HEK293T (cell line): ENCODE data around the gene DNAJC15.

Experiments
- CTCF ChIA-PET: fragments of 350-600 bp; formaldehyde crosslinking; extraction: SDS; loops from one replicate; lab custom pipeline; 2021; ENCODE audit warnings: antibody characterized with exemption, inconsistent platforms; lab: Yijun Ruan, JAX
- POLR2A ChIA-PET: fragments of 350-600 bp; formaldehyde crosslinking; extraction: SDS; loops from one replicate; lab custom pipeline; 2020; ENCODE audit warnings: antibody characterized with exemption, inconsistent platforms; lab: Yijun Ruan, JAX
- DNase-seq: peaks from one replicate; pipeline ENCODE4 v3.0.0; 2012; ENCODE audit warnings: mixed read lengths; ENCODE audit errors: extremely low spot score
- ARNT ChIP-seq: fragments of 450-650 bp; IDR thresholded peaks from 2 replicates; pipeline ENCODE4 v1.6.1; 2017; ENCODE audit warnings: mild to moderate bottlenecking
- BHLHE40 ChIP-seq: fragments of 450-650 bp; IDR thresholded peaks from 2 replicates; pipeline ENCODE4 v1.6.1; 2016; ENCODE audit warnings: mild to moderate bottlenecking, moderate library complexity, borderline replicate concordance
- CTBP1 ChIP-seq: fragments of 450-650 bp; IDR thresholded peaks from 2 replicates; pipeline ENCODE4 v1.6.1; 2016; ENCODE audit warnings: borderline replicate concordance
- ELF4 ChIP-seq: fragments of 450-650 bp; IDR thresholded peaks from 2 replicates; pipeline ENCODE4 v1.6.1; 2017; ENCODE audit warnings: antibody characterized with exemption
- FOXA1 ChIP-seq: fragments of 450-650 bp; IDR thresholded peaks from 2 replicates; pipeline ENCODE4 v1.6.1; 2016; ENCODE audit warnings: mild to moderate bottlenecking
- FOXK2 ChIP-seq: fragments of 450-650 bp; IDR thresholded peaks from 2 replicates; pipeline ENCODE4 v1.6.1; 2016; ENCODE audit warnings: mild to moderate bottlenecking
- FOXM1 ChIP-seq: fragments of 450-650 bp; IDR thresholded peaks from 2 replicates; pipeline ENCODE4 v1.6.1; 2017; ENCODE audit warnings: mild to moderate bottlenecking, borderline replicate concordance
- HDGF ChIP-seq: fragments of 450-650 bp; IDR thresholded peaks from 2 replicates; pipeline ENCODE4 v1.6.1; 2017; ENCODE audit warnings: antibody characterized with exemption, borderline replicate concordance
- L3MBTL2 ChIP-seq: fragments of 450-650 bp; conservative IDR thresholded peaks from 2 replicates; pipeline ENCODE4 v1.6.1; 2016; ENCODE audit warnings: mild to moderate bottlenecking
- LEF1 ChIP-seq: fragments of 450-650 bp; IDR thresholded peaks from 2 replicates; pipeline ENCODE4 v1.6.1; 2017; ENCODE audit warnings: mild to moderate bottlenecking, borderline replicate concordance
- NFRKB ChIP-seq: fragments of 450-650 bp; IDR thresholded peaks from 2 replicates; pipeline ENCODE4 v1.6.1; 2016; ENCODE audit warnings: mild to moderate bottlenecking, moderate library complexity
- SP1 ChIP-seq: fragments of 450-650 bp; IDR thresholded peaks from 2 replicates; pipeline ENCODE4 v1.6.1; 2017
- SUZ12 ChIP-seq: fragments of 450-650 bp; IDR thresholded peaks from 2 replicates; pipeline ENCODE4 v1.6.1; 2016; ENCODE audit warnings: mild to moderate bottlenecking
- TARDBP ChIP-seq: fragments of 450-650 bp; IDR thresholded peaks from 2 replicates; pipeline ENCODE4 v1.6.1; 2016
- ZNF384 ChIP-seq: fragments of 450-650 bp; IDR thresholded peaks from 2 replicates; pipeline ENCODE4 v1.6.1; 2016
- TF ChIP-seq, protein P1 (sequence below): fragments of 450-650 bp; IDR thresholded peaks from 2 replicates; pipeline ENCODE4 v1.6.1; 2016

DNAJC15 gene

DNA sequence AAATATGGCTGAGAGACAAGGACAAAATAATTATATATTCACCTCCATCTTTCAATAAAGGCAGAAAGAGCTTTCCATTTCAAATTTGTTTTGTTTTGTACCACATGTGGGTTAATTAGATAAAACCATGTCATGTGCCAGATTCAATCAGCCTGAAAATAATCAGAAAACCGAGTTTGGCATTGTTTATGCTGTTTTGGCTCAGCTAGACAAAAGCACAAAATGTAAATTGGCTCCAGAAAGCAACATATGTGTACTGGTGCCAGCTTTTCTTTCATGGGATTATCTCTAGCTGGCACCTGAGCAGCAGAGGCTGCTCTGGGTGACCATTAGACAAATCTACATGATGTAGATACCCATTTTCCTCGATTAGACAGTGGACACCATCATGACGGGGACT lies 9.2 kb upstream of the DNAJC15 start:
- ChIA-PET POLR2A (no interaction called here), CTCF (no interaction called here)
- DNase-seq = no peak
- TF ChIP-seq SUZ12 (no peak), HDGF (no peak), CTBP1 (no peak), FOXM1 (no peak), FOXK2 (no peak), FOXA1 (no peak), ARNT (no peak), LEF1 (no peak), L3MBTL2 (no peak), SP1 (no peak), NFRKB (no peak), TARDBP (no peak), ZNF384 (no peak)

DNA sequence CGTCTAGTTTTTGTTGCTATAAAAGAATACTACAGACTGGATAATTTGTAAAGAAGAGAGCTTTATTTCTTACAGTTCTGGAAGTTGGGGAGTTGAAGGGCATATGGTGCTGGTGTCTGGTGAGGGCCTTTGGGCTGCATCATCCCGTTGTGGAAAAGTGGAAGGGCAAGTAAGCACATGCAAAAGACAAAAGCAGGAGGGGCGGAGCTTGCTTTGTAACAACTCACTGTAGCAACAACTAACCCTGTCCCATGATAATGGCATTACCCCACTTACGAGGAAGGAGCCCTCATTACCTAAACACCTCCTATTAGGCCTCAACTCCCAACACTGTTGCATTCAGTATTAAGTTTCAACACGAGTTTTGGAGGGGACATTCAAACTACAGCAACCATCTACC lies 7.2 kb upstream of the DNAJC15 start:
- ChIA-PET CTCF (no interaction called here), POLR2A (no interaction called here)
- TF ChIP-seq FOXK2 (no peak), ARNT (no peak), FOXA1 (no peak), TARDBP (no peak), ZNF384 (no peak), HDGF (no peak), BHLHE40 (no peak), SUZ12 (no peak), CTBP1 (no peak), SP1 (no peak), NFRKB (no peak)
- TF ChIP-seq, protein P1, sequence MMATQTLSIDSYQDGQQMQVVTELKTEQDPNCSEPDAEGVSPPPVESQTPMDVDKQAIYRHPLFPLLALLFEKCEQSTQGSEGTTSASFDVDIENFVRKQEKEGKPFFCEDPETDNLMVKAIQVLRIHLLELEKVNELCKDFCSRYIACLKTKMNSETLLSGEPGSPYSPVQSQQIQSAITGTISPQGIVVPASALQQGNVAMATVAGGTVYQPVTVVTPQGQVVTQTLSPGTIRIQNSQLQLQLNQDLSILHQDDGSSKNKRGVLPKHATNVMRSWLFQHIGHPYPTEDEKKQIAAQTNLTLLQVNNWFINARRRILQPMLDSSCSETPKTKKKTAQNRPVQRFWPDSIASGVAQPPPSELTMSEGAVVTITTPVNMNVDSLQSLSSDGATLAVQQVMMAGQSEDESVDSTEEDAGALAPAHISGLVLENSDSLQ = no peak
- DNase-seq = no peak

DNA sequence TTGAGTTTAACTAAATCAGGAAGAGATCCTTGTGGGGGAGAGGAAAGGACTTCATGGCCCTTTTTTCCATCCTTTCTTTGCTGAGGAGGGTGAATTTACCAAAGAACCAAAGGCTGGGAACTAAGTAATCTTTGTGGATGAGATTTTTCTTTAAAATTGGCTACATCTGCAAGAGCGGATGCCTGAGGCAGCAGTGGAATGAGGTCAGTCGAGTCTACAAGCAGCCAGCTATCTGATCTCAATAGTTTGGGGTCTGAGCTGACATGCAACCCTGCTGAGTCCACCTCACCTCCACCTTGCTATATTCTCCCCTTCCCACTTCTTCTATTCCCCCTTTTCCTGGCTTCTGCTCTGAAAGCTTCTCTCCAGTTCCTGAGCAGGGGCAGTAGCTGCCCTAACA lies 3.6 kb upstream of the DNAJC15 start:
- DNase-seq = no peak
- TF ChIP-seq NFRKB (no peak), CTBP1 (no peak), L3MBTL2 (no peak), FOXM1 (no peak), FOXA1 (no peak), BHLHE40 (no peak), TARDBP (no peak), SUZ12 (no peak), ARNT (no peak), SP1 (no peak), FOXK2 (no peak), HDGF (no peak), ZNF384 (no peak), ELF4 (no peak), LEF1 (no peak)
- TF ChIP-seq, protein P1 = no peak
- ChIA-PET CTCF (no interaction called here), POLR2A (interaction anchor here (1.1 kb wide), 1 partner anchor 35 kb away, joined by 4 read pairs; no protein-coding TSS in a partner anchor)

DNA sequence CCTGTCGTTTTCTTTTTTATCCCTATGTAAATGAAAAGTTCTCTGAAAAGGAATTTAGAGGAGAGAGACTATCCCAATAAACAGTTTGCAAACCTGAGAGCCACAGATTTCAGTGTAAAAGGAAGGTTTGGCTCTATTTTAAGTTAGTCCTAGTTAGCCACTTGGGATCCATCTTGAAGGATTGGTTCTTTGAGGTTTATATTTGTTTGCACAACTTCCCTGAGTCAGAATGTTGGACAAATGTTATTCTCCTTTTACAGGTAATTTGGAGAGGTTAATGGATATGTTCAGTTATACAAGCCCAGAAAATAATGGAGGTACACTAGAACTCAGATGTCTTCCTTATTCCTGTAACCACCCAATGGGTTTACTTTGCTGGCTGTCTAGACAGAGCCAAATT lies 2.6 kb upstream of the DNAJC15 start:
- POLR2A ChIA-PET = no interaction called here
- TF ChIP-seq BHLHE40 = no peak
- TF ChIP-seq NFRKB = no peak
- TF ChIP-seq ZNF384 = no peak
- no peak for TF ChIP-seq FOXK2
- no peak for TF ChIP-seq ELF4
- TF ChIP-seq ARNT = no peak
- no peak for TF ChIP-seq TARDBP
- no peak for TF ChIP-seq SUZ12
- no peak for TF ChIP-seq LEF1
- TF ChIP-seq FOXM1 = no peak
- no peak for TF ChIP-seq CTBP1
- TF ChIP-seq HDGF = no peak
- TF ChIP-seq, protein P1 = no peak
- no peak for DNase-seq
- CTCF ChIA-PET = no interaction called here

DNA sequence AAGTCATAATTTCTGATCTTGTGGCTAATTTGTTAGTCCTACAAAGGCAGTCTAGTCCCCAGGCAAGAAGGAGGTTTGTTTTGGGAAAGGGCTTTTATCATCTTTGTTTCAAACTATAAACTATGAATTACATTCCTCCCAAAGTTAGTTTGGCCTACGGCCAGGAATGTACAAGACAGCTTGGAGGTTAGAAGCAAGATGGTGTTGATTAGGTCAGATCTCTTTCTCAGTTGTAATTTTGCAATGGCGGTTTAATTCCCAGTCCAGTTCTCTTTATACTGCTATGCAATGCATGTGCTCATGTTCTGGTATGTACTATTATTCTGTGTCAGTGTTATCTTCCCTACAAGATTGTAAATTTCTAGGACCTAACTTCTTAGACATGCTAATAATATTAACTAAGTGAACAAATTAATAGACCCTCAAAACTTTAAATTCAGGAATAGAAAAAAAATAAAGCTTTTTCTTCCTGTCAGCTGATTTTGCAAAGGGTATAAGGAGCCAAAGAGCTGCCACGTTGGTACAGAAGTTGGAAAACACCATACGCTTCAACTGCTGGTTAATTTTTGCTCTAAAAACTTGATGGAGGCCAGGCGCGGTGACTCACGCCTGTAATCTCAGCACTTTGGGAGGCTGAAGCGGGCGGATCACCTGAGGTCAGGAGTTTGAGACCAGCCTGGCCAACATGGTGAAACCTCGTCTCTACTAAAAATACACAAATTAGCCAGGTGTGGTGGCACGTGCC lies 1.3 kb upstream of the DNAJC15 start:
- no peak for TF ChIP-seq NFRKB
- TF ChIP-seq, protein P1 = no peak
- TF ChIP-seq FOXM1 = no peak
- TF ChIP-seq LEF1 = no peak
- no peak for TF ChIP-seq ARNT
- no peak for TF ChIP-seq SP1
- TF ChIP-seq SUZ12 = no peak
- no peak for TF ChIP-seq CTBP1
- TF ChIP-seq ZNF384 = no peak
- TF ChIP-seq ELF4 = no peak
- no peak for TF ChIP-seq L3MBTL2
- TF ChIP-seq TARDBP = no peak
- TF ChIP-seq HDGF = no peak
- TF ChIP-seq FOXK2 = no peak
- TF ChIP-seq BHLHE40 = no peak
- TF ChIP-seq FOXA1 = no peak
- POLR2A ChIA-PET = no interaction called here
- DNase-seq = no peak
- CTCF ChIA-PET = no interaction called here
